BJ (cell line): ENCODE measurements around the gene MEG3. TPM values are rescaled to one million over a fixed set of nuclear protein-coding genes. Genes with fewer than 3 reads are reported as not detected.

Experiments used
- CTCF ChIA-PET: fragments of 350-600 bp; formaldehyde crosslinking; extraction: SDS; loops from one replicate; lab custom pipeline; 2021; ENCODE audit warnings: antibody characterized with exemption, inconsistent platforms; lab: Yijun Ruan, JAX
- POLR2A ChIA-PET: fragments of 300-600 bp; sonication (Branson Sonifier 250); formaldehyde crosslinking; extraction: SDS; loops from one replicate; lab custom pipeline; 2021; ENCODE audit warnings: antibody characterized with exemption; lab: Charles Lee
- DNase-seq: peaks from one replicate; pipeline ENCODE4 v3.0.0-alpha.2; 2011; ENCODE audit warnings: low read depth
- H3K27me3 ChIP-seq: 2 replicates; pipeline ENCODE4 v1.6.0; 2011; ENCODE audit warnings: low read length; ENCODE audit not compliant: control insufficient read depth, insufficient read depth
- H3K36me3 ChIP-seq: 2 replicates; pipeline ENCODE4 v1.5.1; 2011; ENCODE audit warnings: low read length; ENCODE audit not compliant: control insufficient read depth, insufficient read depth
- H3K4me3 ChIP-seq: 2 replicates; pipeline ENCODE4 v1.5.1; 2011; ENCODE audit warnings: low read depth, mild to moderate bottlenecking, control low read depth, low read length
- CTCF ChIP-seq: IDR thresholded peaks from 2 replicates; pipeline ENCODE4 v1.5.1; 2011; ENCODE audit warnings: low read depth, mild to moderate bottlenecking, control low read depth, inconsistent platforms, low read length, moderate library complexity; ENCODE audit not compliant: insufficient read depth
- polyA plus RNA-seq: library from polyadenylated mRNA; depleted of rRNA; stranded (reverse); fragments of >200 nt; gene quantifications from 2 replicates; pipeline ENCODE4 v1.2.3, GENCODE V29; 2011

The MEG3 gene
- polyA plus RNA-seq, 1 experiment: 234 TPM

GRCh38 chr14:100859781-100860180 is 33.9 kb downstream of the MEG3 start:
- Histone ChIP-seq H3K27me3 (no peaks in the 10 kb centered on the region), H3K36me3 (peaks cover 24% of the 10 kb centered on the region), H3K4me3 (no peak overlapping the region)
- CTCF ChIA-PET: no interaction called here
- POLR2A ChIA-PET: no interaction called here
- TF ChIP-seq CTCF: no peak
- no peak for DNase-seq

- no peak for DNase-seq
- CTCF ChIA-PET: no interaction called here
- H3K36me3 ChIP-seq: peaks cover 26% of the 10 kb centered on the region
- no peak overlapping the region for H3K4me3 ChIP-seq
- no peak for TF ChIP-seq CTCF
- POLR2A ChIA-PET: no interaction called here
- no peaks in the 10 kb centered on the region for H3K27me3 ChIP-seq
These were observed 34.8 kb downstream of the MEG3 start for GRCh38 chr14:100860556-100861187.

GRCh38 chr14:100861188-100861936 is 35.4 kb downstream of the MEG3 start:
- no peak overlapping the region for H3K4me3 ChIP-seq
- TF ChIP-seq CTCF: no peak
- peaks cover 29% of the 10 kb centered on the region for H3K36me3 ChIP-seq
- H3K27me3 ChIP-seq: no peaks in the 10 kb centered on the region
- DNase-seq: no peak
- ChIA-PET CTCF (no interaction called here), POLR2A (interaction anchor here (0.5 kb wide), 1 partner anchor 598 kb away, joined by 4 read pairs; no protein-coding TSS in a partner anchor)

GRCh38 chr14:100861937-100862247 is 36.0 kb downstream of the MEG3 start:
- Histone ChIP-seq H3K27me3 (no peaks in the 10 kb centered on the region), H3K4me3 (no peak overlapping the region), H3K36me3 (peaks cover 29% of the 10 kb centered on the region)
- ChIA-PET CTCF (no interaction called here), POLR2A (no interaction called here)
- no peak for DNase-seq
- no peak for TF ChIP-seq CTCF

DNA sequence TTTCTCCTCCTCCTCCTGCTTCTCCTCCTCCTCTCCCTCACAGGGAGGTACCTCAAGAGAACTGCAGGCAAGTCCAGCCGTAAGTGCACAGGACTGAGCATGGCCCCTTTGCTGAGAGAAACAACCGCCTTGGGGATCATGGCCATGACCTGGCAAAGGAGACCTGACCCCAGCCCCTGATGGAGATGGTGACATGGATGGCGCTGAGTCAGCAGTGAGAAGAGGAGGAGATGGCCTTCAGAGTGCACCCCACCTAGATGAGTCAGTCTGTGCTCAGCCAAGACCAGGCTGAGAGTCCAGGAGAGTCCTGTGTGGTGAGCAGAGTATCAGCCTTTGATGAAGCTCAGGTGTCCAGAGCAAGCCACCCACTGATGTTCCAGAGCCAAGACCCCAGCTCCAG is 36.4 kb downstream of the MEG3 start:
- peaks cover 29% of the 10 kb centered on the region for H3K36me3 ChIP-seq
- no peak overlapping the region for H3K4me3 ChIP-seq
- no peak for TF ChIP-seq CTCF
- ChIA-PET CTCF (interaction anchor here (1.9 kb wide), 1 partner anchor 8 kb away, joined by 6 read pairs; no protein-coding TSS in a partner anchor), POLR2A (no interaction called here)
- no peak for DNase-seq
- no peaks in the 10 kb centered on the region for H3K27me3 ChIP-seq
